ENCODE results near the gene CDK19. TPM values are rescaled to one million over a fixed set of nuclear protein-coding genes. Genes with fewer than 3 reads are reported as not detected.
A peak's percentile ranks its signal among the peaks of the same experiment; 100 is the strongest.

The CDK19 gene
- total and polyA plus RNA-seq, 10 of the 15 experiments (the other 5 are each of a cell fraction or from before 2014, with no cell fraction given), result 4.6 to 21.4 (median 12.4) TPM

DNA sequence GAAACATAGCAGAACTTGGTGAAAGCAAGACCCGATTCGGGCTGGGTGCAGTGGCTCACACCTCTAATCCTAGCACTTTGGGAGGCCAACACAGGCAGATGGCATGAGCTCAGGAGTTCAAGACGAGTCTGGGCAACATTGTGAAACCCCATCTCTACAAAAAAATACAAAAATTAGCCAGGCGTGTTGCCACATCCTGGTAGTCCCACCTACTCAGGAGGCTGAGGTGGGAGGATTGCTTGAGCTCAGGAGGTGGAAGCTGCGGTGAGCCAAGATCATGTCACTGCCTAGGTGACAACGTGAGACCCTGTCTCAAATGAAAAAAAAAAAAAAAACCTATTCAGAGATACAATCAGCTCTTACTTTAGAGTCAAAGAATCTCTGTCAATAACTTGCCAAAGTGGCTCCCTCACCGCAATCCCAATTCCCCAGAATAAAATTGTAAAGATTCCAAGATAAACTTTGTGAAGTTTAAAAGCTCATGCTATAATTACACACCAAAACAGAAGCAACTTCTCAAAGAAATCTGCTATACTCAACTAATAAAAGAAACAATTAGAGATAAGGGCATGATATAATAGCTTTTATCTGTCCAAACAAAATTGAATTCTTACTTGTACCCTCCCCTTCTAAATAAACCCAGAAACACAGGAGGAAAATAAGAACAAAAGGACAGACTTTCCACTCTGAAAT is 33.6 kb downstream of the CDK19 start:
- no TSS peak for BruUV-seq (replicated peaks)
- H3K9ac ChIP-seq (ENCODE audit: control insufficient read depth, insufficient read depth, low read length), result no peak overlapping the region
- DNase-seq (ENCODE audit: low read depth, low spot score) (no peak), FAIRE-seq (no peak), ATAC-seq (peak; percentile 30)
- ChIA-PET POLR2A (interaction anchor here (0.7 to 1.0 kb wide), 4 partner anchors 34 to 105 kb away, joined by 4 to 7 read pairs (median 4); partner anchors contain the start of gene CDK19), CTCF (interaction anchor here (0.9 to 2.9 kb wide), 2 partner anchors 97 to 230 kb away, joined by 3 to 8 read pairs; no protein-coding TSS in a partner anchor), SMC1A (ENCODE audit: uncharacterized antibody, unreplicated experiment) (interaction anchor here (0.6 to 2.1 kb wide), 9 partner anchors 11 to 625 kb away, joined by 3 to 7 read pairs (median 3); partner anchors contain the start of gene CDK19), RAD21 (ENCODE audit: unreplicated experiment) (interaction anchor here (1.2 to 1.4 kb wide), 2 partner anchors 29 to 98 kb away, joined by 4 to 5 read pairs; no protein-coding TSS in a partner anchor)
- in situ Hi-C loops (cut with MboI), result no loop called here
- peaks cover 40% of the 10 kb centered on the region for H3K4me1 ChIP-seq (ENCODE audit: control insufficient read depth, insufficient read depth, low read length)
- H2AFZ ChIP-seq (ENCODE audit: control insufficient read depth, low read depth, low read length), result no peak overlapping the region
- H3K9me3 ChIP-seq (replicated peaks; ENCODE audit: control insufficient read depth, insufficient read depth, low read length), result no peaks in the 10 kb centered on the region
- no peak overlapping the region for H3K27ac ChIP-seq (ENCODE audit: control insufficient read depth, insufficient read depth)
- no peaks in the 10 kb centered on the region; the same call in 1 of the 2 replicates for H3K79me2 ChIP-seq (ENCODE audit: control insufficient read depth, insufficient read depth, low read length)
- no peaks in the 10 kb centered on the region for H4K20me1 ChIP-seq (ENCODE audit: control insufficient read depth, insufficient read depth)
- no peak overlapping the region for H3K4me3 ChIP-seq
- no peaks in the 10 kb centered on the region for H3K36me3 ChIP-seq (ENCODE audit: control insufficient read depth in 2 of 2, insufficient read depth in 2 of 2, low read length in 1 of 2)
- H3K27me3 ChIP-seq (replicated peaks in 1 of 2; ENCODE audit: control insufficient read depth in 2 of 2, insufficient read depth in 2 of 2, low read length in 1 of 2), result no peaks in the 10 kb centered on the region
- peak overlapping the region; percentile 50 for H3K4me2 ChIP-seq (ENCODE audit: control insufficient read depth, insufficient read depth)
- 40% methylated on average over 7 of the region's 7 CpGs for WGBS (ENCODE audit: insufficient coverage, insufficient replicate concordance, low lambda C conversion rate, missing lambda C conversion rate)
- intact Hi-C loops (cut with micrococcal nuclease; ENCODE audit: unreplicated experiment), result loop anchor here (5.0 to 10.0 kb wide), 2 partner anchors 99 to 163 kb away; no protein-coding TSS in a partner anchor
- TF ChIP-seq, protein P1, sequence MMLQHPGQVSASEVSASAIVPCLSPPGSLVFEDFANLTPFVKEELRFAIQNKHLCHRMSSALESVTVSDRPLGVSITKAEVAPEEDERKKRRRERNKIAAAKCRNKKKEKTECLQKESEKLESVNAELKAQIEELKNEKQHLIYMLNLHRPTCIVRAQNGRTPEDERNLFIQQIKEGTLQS (IDR thresholded peaks at IDR 0.05; ENCODE audit: borderline replicate concordance, extremely low read depth, low read depth, low read length), result no peak
- TF ChIP-seq CBFB (IDR thresholded peaks at IDR 0.05; ENCODE audit: low read depth), result no peak
- TF ChIP-seq IKZF2 (IDR thresholded peaks at IDR 0.05), result peak in 1 of 2 experiments; percentile 26; a peak in 1 of 4 replicates
- no peak for TF ChIP-seq SMAD1 (IDR thresholded peaks at IDR 0.05; ENCODE audit: low read depth, partially characterized antibody)
- TF ChIP-seq KLF5 (IDR thresholded peaks at IDR 0.05; ENCODE audit: partially characterized antibody), result no peak
- TF ChIP-seq, protein P2, sequence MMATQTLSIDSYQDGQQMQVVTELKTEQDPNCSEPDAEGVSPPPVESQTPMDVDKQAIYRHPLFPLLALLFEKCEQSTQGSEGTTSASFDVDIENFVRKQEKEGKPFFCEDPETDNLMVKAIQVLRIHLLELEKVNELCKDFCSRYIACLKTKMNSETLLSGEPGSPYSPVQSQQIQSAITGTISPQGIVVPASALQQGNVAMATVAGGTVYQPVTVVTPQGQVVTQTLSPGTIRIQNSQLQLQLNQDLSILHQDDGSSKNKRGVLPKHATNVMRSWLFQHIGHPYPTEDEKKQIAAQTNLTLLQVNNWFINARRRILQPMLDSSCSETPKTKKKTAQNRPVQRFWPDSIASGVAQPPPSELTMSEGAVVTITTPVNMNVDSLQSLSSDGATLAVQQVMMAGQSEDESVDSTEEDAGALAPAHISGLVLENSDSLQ (IDR thresholded peaks at IDR 0.05), result no peak
- no peak for TF ChIP-seq ZBTB4 (CRISPR knock-in tag; IDR thresholded peaks at IDR 0.05)
- no peak for TF ChIP-seq SREBF2 (IDR thresholded peaks at IDR 0.05; ENCODE audit: low read length)
- no peak for TF ChIP-seq ZNF384 (IDR thresholded peaks at IDR 0.05; ENCODE audit: borderline replicate concordance, low read depth, low read length)
- peak; percentile 82 for TF ChIP-seq RUNX3 (IDR thresholded peaks at IDR 0.05; ENCODE audit: low read length)
- TF ChIP-seq SUZ12 (IDR thresholded peaks at IDR 0.05; ENCODE audit: unreplicated experiment), result no peak
- no peak for TF ChIP-seq FOS (IDR thresholded peaks at IDR 0.05; ENCODE audit: borderline replicate concordance, extremely low read depth, insufficient read length)
- no peak for TF ChIP-seq PAX8 (IDR thresholded peaks at IDR 0.05)
- TF ChIP-seq MYB (IDR thresholded peaks at IDR 0.05; ENCODE audit: borderline replicate concordance, low read depth, low read length), result no peak
- TF ChIP-seq, protein P3, sequence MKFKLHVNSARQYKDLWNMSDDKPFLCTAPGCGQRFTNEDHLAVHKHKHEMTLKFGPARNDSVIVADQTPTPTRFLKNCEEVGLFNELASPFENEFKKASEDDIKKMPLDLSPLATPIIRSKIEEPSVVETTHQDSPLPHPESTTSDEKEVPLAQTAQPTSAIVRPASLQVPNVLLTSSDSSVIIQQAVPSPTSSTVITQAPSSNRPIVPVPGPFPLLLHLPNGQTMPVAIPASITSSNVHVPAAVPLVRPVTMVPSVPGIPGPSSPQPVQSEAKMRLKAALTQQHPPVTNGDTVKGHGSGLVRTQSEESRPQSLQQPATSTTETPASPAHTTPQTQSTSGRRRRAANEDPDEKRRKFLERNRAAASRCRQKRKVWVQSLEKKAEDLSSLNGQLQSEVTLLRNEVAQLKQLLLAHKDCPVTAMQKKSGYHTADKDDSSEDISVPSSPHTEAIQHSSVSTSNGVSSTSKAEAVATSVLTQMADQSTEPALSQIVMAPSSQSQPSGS (IDR thresholded peaks at IDR 0.05; ENCODE audit: low read length), result 0 out of 2 replicates have a peak, but pooled peaks have one; percentile 19

All from GM12878 (cell line).